Heart left ventricle (tissue), 13 donors: ENCODE measurements around the gene C17orf67.

Experiments used
- CTCF ChIP-seq, 12 donors: fragments of 200-600 bp; sonication (generic) in 4 of 12; IDR thresholded peaks; one replicate each; pipeline versions ENCODE4 v1.5.0 to v1.8.0; 2018 to 2022; ENCODE audit warnings: antibody characterized with exemption in 12 of 12, mild to moderate bottlenecking in 5 of 12
- POLR2A ChIP-seq, 2 donors: fragments of 450-650 bp; IDR thresholded peaks; one replicate each; pipeline ENCODE4 v1.6.1; 2017; ENCODE audit warnings: antibody characterized with exemption in 2 of 2, mild to moderate bottlenecking in 2 of 2, moderate library complexity in 2 of 2
- donor health status: ischemic (EF 13 %, LVEDD 7.1; RV severe dilation, severe dysfunction).
- donor health status: DM: no; HTN: yes; CAD: no.
- donor health status: DM: no; HTN: no; CAD: no.
- donor health status: ischemic (EF 25% LVEDD 6.9; RV normal size, moderate dysfunction).
- donor health status: ischemic (EF 25% LVEDD 5.7; RV mildly dilated, moderate dysfunction).
- donor health status: ischemic (EF 35%, LVEDD 5.7; RV mildly dilated, moderate dysfunction).
- donor health status: nonischemic (EF 11% LVEDD 7.7; RV severe dilation, severe dysfunction).
- donor health status: DM: yes; HTN: yes; CAD: no.
- donor health status: PGD.
- donor health status: ischemic (EF 29% LVEDD 5.4; RV normal size, mild dysfunction).
- donor health status: nonischemic (EF 23%, LVEDD 6.1; RV moderate dilation, normal function).

GRCh38 chr17:56752263-56752836 lies 81.4 kb downstream of the C17orf67 start:
- TF ChIP-seq POLR2A (IDR thresholded peaks at IDR 0.05) (no peak), CTCF (IDR thresholded peaks at IDR 0.05) (no peak)
